Keratinocyte (primary cell): ENCODE results near the gene RRP8. TPM values are rescaled to one million over a fixed set of nuclear protein-coding genes. Genes with fewer than 3 reads are reported as not detected.
A peak's percentile ranks its signal among the peaks of the same experiment; 100 is the strongest.

Source experiments
- DNase-seq: peaks from one replicate; pipeline ENCODE4 v3.0.0-alpha.2; 2011; ENCODE audit warnings: low read depth, missing footprints, low spot score
- FAIRE-seq: peaks from 2 replicates; lab custom pipeline; 2011; peaks lifted over from hg19 to GRCh38; lab: Jason Lieb, UNC
- H2AFZ ChIP-seq: 2 replicates; pipeline ENCODE4 v1.6.0; 2012; ENCODE audit warnings: low read length, control low read depth, inconsistent platforms; ENCODE audit not compliant: control insufficient read depth
- H3K27ac ChIP-seq: 2 replicates; pipeline ENCODE4 v1.5.1; 2011; ENCODE audit warnings: low read length; ENCODE audit not compliant: control insufficient read depth, insufficient read depth
- H3K27me3 ChIP-seq: 3 replicates; pipeline ENCODE4 v1.6.0; 2011; ENCODE audit warnings: low read length; ENCODE audit not compliant: control insufficient read depth, insufficient read depth; ENCODE audit errors: extremely low read depth
- H3K36me3 ChIP-seq, 2 experiments: 2 replicates in 1 of 2; 3 replicates in 1 of 2; pipeline ENCODE4 v1.5.1; 2011; ENCODE audit warnings: low read length in 2 of 2, mild to moderate bottlenecking in 1 of 2; ENCODE audit not compliant: control insufficient read depth in 2 of 2, insufficient read depth in 2 of 2; ENCODE audit errors: extremely low read depth in 1 of 2
- H3K4me1 ChIP-seq: 3 replicates; pipeline ENCODE4 v1.5.1; 2011; ENCODE audit warnings: low read length; ENCODE audit not compliant: control insufficient read depth, insufficient read depth; ENCODE audit errors: extremely low read depth
- H3K4me2 ChIP-seq: 3 replicates; pipeline ENCODE4 v1.6.0; 2011; ENCODE audit warnings: low read depth, low read length; ENCODE audit not compliant: control insufficient read depth, insufficient read depth; ENCODE audit errors: extremely low read depth
- H3K4me3 ChIP-seq, 3 experiments: fragments of 200-600 bp in 1 of 3; sonication (generic) in 1 of 3; 2 replicates in 2 of 3; 3 replicates in 1 of 3; pipeline ENCODE4 v1.5.1; 2011 to 2016; ENCODE audit warnings: low read length in 3 of 3, mild to moderate bottlenecking in 3 of 3, control low read depth in 2 of 3, inconsistent platforms in 1 of 3, low read depth in 1 of 3, mixed read lengths in 1 of 3, mixed run types in 1 of 3, moderate library complexity in 1 of 3; ENCODE audit not compliant: control insufficient read depth in 2 of 3, insufficient read depth in 2 of 3; ENCODE audit errors: extremely low read depth in 1 of 3
- H3K79me2 ChIP-seq: 2 replicates; pipeline ENCODE4 v1.6.0; 2012; ENCODE audit warnings: low read length; ENCODE audit not compliant: control insufficient read depth, insufficient read depth
- H3K9ac ChIP-seq: 3 replicates; pipeline ENCODE4 v1.6.0; 2011; ENCODE audit warnings: low read length; ENCODE audit not compliant: control insufficient read depth, insufficient read depth; ENCODE audit errors: extremely low read depth
- H3K9me1 ChIP-seq: 3 replicates; pipeline ENCODE4 v1.6.0; 2011; ENCODE audit warnings: low read length; ENCODE audit not compliant: control insufficient read depth, insufficient read depth; ENCODE audit errors: extremely low read depth
- H3K9me3 ChIP-seq: 2 replicates; pipeline ENCODE4 v1.5.1; 2012; ENCODE audit warnings: low read depth, low read length; ENCODE audit not compliant: control insufficient read depth
- H4K20me1 ChIP-seq: 3 replicates; pipeline ENCODE4 v1.6.0; 2011; ENCODE audit warnings: low read length; ENCODE audit not compliant: control insufficient read depth, insufficient read depth; ENCODE audit errors: extremely low read depth
- EZH2 ChIP-seq: IDR thresholded peaks from one replicate; pipeline ENCODE4 v1.6.1; 2012; ENCODE audit warnings: inconsistent platforms, mild to moderate bottlenecking, low read length, moderate library complexity
- dilution Hi-C: fragments of 300-500 bp; cut with MboI; formaldehyde crosslinking; loops from one replicate; pipeline ENCODE4 v1.7.0; 2020; ENCODE audit warnings: low sequenced_read_pairs; ENCODE audit not compliant: extremely low pct_ligation_motif_present
- polyA plus RNA-seq, 5 experiments: library from polyadenylated mRNA; depleted of rRNA in 3 of 5; stranded (reverse) in 3 of 5; stranded (forward) in 1 of 5; unstranded in 1 of 5; fragments of >200 nt; gene quantifications; 1 replicate in 1 of 5; 2 replicates in 3 of 5; 3 replicates in 1 of 5; pipeline versions ENCODE4 v1.2.1 to v1.2.3, GENCODE V29; 2011 to 2012; ENCODE audit warnings: missing spikeins in 2 of 5, low read depth in 1 of 5, low replicate concordance in 1 of 5
- TF ChIP-seq, protein P1 (sequence below), 3 experiments: IDR thresholded peaks in 1 of 3; conservative IDR thresholded peaks in 1 of 3; optimal IDR thresholded peaks in 1 of 3; 2 replicates in 2 of 3; 3 replicates in 1 of 3; pipeline versions ENCODE3 to v1.5.1; 2011; ENCODE audit warnings: low read length in 3 of 3, mild to moderate bottlenecking in 3 of 3, moderate library complexity in 2 of 3, control low read depth in 1 of 3, inconsistent platforms in 1 of 3; ENCODE audit not compliant: insufficient read depth in 2 of 3; ENCODE audit errors: extremely low read depth in 1 of 3

RRP8 gene
- polyA plus RNA-seq, 1 donor (not counting 4 experiments of a cell fraction or from before 2014, with no cell fraction given) = 15.0 TPM

GRCh38 chr11:6607190-6607795 lies 3.9 kb upstream of the RRP8 start:
- Histone ChIP-seq H3K27ac (peak overlapping the region; percentile 61), H3K4me1 (peaks cover 42% of the 10 kb centered on the region), H3K9me1 (no peaks in the 10 kb centered on the region)

GRCh38 chr11:6606471-6607189 lies 3.2 kb upstream of the RRP8 start:
- peak; percentile 56 for DNase-seq
- peak overlapping the region; percentile 79 for H3K4me2 ChIP-seq
- FAIRE-seq = no peak
- H2AFZ ChIP-seq = no peak overlapping the region
- peak overlapping the region in 1 of 3 experiments; percentile 5 for H3K4me3 ChIP-seq
- H3K4me1 ChIP-seq = peaks cover 48% of the 10 kb centered on the region
- peak overlapping the region; percentile 26 for H3K9ac ChIP-seq
- TF ChIP-seq EZH2 = no peak
- TF ChIP-seq, protein P1, sequence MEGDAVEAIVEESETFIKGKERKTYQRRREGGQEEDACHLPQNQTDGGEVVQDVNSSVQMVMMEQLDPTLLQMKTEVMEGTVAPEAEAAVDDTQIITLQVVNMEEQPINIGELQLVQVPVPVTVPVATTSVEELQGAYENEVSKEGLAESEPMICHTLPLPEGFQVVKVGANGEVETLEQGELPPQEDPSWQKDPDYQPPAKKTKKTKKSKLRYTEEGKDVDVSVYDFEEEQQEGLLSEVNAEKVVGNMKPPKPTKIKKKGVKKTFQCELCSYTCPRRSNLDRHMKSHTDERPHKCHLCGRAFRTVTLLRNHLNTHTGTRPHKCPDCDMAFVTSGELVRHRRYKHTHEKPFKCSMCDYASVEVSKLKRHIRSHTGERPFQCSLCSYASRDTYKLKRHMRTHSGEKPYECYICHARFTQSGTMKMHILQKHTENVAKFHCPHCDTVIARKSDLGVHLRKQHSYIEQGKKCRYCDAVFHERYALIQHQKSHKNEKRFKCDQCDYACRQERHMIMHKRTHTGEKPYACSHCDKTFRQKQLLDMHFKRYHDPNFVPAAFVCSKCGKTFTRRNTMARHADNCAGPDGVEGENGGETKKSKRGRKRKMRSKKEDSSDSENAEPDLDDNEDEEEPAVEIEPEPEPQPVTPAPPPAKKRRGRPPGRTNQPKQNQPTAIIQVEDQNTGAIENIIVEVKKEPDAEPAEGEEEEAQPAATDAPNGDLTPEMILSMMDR (optimal IDR thresholded peaks at IDR 0.05 in 1 of 3, IDR thresholded peaks at IDR 0.05 in 1 of 3, conservative IDR thresholded peaks at IDR 0.05 in 1 of 3; ENCODE audit: extremely low read depth in 1 of 3, insufficient read depth in 2 of 3, low read length in 3 of 3) = no peak
- H3K9me1 ChIP-seq = no peaks in the 10 kb centered on the region
- peaks cover 77% of the 10 kb centered on the region for H3K79me2 ChIP-seq
- dilution Hi-C loops = no loop called here
- H3K27ac ChIP-seq = peak overlapping the region; percentile 61
- no peaks in the 10 kb centered on the region for H4K20me1 ChIP-seq
- H3K9me3 ChIP-seq = no peaks in the 10 kb centered on the region
- H3K36me3 ChIP-seq = peaks cover 29 to 44% of the 10 kb centered on the region in 2 experiments
- H3K27me3 ChIP-seq = no peaks in the 10 kb centered on the region

More at GRCh38 chr11:6607190-6607795, 3.9 kb upstream of the RRP8 start:
- Histone ChIP-seq H2AFZ (no peak overlapping the region), H3K27me3 (no peaks in the 10 kb centered on the region), H3K9ac (peak overlapping the region; percentile 10), H3K79me2 (peaks cover 71% of the 10 kb centered on the region), H3K36me3 (peaks cover 27 to 39% of the 10 kb centered on the region in 2 experiments), H4K20me1 (no peaks in the 10 kb centered on the region), H3K4me2 (peak overlapping the region; percentile 79), H3K9me3 (no peaks in the 10 kb centered on the region), H3K4me3 (no peak overlapping the region)
- dilution Hi-C loops = no loop called here
- FAIRE-seq (no peak), DNase-seq (no peak)
- TF ChIP-seq, protein P1 (optimal IDR thresholded peaks at IDR 0.05 in 1 of 3, IDR thresholded peaks at IDR 0.05 in 1 of 3, conservative IDR thresholded peaks at IDR 0.05 in 1 of 3; ENCODE audit: extremely low read depth in 1 of 3, insufficient read depth in 2 of 3, low read length in 3 of 3) = no peak
- TF ChIP-seq EZH2 = no peak
